GM12874 (cell line): ENCODE results near the gene SPATA31E1.

Experiments used
- CTCF ChIP-seq: IDR thresholded peaks from 2 replicates; pipeline ENCODE4 v1.5.1; 2011; ENCODE audit warnings: low read depth, mild to moderate bottlenecking, control low read depth, low read length, moderate library complexity; ENCODE audit not compliant: insufficient read depth

Gene SPATA31E1

GRCh38 chr9:87880683-87881082, 2.0 kb upstream of the SPATA31E1 start:
- TF ChIP-seq CTCF = no peak

GRCh38 chr9:87883274-87883673, 597 bp downstream of the SPATA31E1 start:
- no peak for TF ChIP-seq CTCF

- no peak for TF ChIP-seq CTCF
Measured at GRCh38 chr9:87883990-87884389, 1.3 kb downstream of the SPATA31E1 start.

- no peak for TF ChIP-seq CTCF
Measured at GRCh38 chr9:87884578-87885459, 2.1 kb downstream of the SPATA31E1 start.

GRCh38 chr9:87885484-87886189, 3.0 kb downstream of the SPATA31E1 start:
- no peak for TF ChIP-seq CTCF

GRCh38 chr9:87886210-87886932, 3.7 kb downstream of the SPATA31E1 start:
- no peak for TF ChIP-seq CTCF

GRCh38 chr9:87886933-87887505, 4.3 kb downstream of the SPATA31E1 start:
- TF ChIP-seq CTCF = no peak
